ENCODE data around the gene COX15. TPM values are rescaled to one million over a fixed set of nuclear protein-coding genes. Genes with fewer than 3 reads are reported as not detected.

COX15 gene
- total RNA-seq (10 to 100 TPM; 11.8 to 18.4 (median 16.6) TPM), polyA plus RNA-seq (10 to 100 TPM in 1 of 2 donors, 1 to 10 TPM in 1; 5.8 to 13.5 TPM)

DNA sequence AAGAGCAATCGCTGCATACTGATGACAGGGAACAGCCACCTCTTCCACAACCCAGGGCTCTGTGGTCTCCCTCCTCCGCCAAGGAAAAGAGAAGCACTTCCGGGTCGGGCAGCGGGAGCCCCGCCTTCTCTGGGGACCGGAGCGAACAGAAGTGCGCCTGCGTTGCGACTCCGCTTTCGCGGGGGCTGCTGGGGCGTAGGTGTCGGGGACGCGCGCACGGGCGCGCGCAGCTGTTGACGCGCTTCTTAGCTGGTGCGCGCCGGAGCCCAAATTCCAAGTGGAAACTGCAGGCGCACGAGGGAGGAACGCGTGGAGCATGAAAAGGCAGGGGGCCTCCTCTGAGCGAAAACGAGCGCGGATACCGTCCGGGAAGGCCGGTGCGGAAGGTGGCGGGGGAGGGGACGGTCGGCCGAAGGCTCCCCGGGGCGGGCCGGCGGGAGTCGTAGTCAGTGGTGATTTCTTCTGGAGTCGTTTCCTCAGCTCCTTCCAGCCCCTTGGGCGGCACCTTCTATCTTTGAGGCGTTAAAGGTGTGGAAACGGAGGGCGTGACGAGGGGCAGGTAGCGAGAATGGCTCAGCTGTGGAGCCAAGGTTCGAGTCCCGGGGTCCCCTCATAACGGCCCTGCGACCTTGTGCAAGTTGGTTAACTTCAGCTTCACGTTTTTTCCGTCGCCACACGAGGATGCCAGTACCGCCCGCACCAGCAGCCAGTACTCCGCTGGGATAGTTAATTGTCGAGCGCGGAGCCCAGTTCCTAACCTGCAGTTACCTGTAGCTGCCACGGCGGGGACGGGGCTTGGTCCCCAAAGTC lies at the start of gene COX15, which contains the start of gene CUTC:
TSS of gene COX15 (minus strand) at position 95 of the 810 bp plus-strand sequence. CDS start at position 17, 78 bp downstream.
TSS of gene CUTC (plus strand) at position 202 of the 810 bp plus-strand sequence. CDS start at position 317, 115 bp downstream.
- peak; percentile 96 to 98 (median 97) for ATAC-seq
- intact Hi-C loops (cut with DNase I) = no loop called here
- H3K27ac ChIP-seq = peak within 1 kb of the TSS; percentile 85 to 96 (median 90)
- DNase-seq = peak; percentile 94 to 98 (median 96)
- H3K4me1 ChIP-seq = peaks cover 9 to 18% (median 12%) of the 10 kb centered on the region in 3 donors
- FAIRE-seq = peak; percentile 17
- peaks cover 0 to under 1% (median 0%) of the 10 kb centered on the region in 3 donors for H3K36me3 ChIP-seq
- no peaks in the 10 kb centered on the region for H3K9me3 ChIP-seq
- WGBS, 2 donors = 0% methylated on average over 66 to 73 of the region's 73 CpGs
- H3K27me3 ChIP-seq = no peaks in the 10 kb centered on the region
- TF ChIP-seq, protein P1, sequence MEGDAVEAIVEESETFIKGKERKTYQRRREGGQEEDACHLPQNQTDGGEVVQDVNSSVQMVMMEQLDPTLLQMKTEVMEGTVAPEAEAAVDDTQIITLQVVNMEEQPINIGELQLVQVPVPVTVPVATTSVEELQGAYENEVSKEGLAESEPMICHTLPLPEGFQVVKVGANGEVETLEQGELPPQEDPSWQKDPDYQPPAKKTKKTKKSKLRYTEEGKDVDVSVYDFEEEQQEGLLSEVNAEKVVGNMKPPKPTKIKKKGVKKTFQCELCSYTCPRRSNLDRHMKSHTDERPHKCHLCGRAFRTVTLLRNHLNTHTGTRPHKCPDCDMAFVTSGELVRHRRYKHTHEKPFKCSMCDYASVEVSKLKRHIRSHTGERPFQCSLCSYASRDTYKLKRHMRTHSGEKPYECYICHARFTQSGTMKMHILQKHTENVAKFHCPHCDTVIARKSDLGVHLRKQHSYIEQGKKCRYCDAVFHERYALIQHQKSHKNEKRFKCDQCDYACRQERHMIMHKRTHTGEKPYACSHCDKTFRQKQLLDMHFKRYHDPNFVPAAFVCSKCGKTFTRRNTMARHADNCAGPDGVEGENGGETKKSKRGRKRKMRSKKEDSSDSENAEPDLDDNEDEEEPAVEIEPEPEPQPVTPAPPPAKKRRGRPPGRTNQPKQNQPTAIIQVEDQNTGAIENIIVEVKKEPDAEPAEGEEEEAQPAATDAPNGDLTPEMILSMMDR (IDR thresholded peaks at IDR 0.05) = peak in 3 of 4 donors; percentile 8 to 42 (median 14)
- peak within 1 kb of the TSS; percentile 73 to 91 (median 80) for H3K4me3 ChIP-seq

DNA sequence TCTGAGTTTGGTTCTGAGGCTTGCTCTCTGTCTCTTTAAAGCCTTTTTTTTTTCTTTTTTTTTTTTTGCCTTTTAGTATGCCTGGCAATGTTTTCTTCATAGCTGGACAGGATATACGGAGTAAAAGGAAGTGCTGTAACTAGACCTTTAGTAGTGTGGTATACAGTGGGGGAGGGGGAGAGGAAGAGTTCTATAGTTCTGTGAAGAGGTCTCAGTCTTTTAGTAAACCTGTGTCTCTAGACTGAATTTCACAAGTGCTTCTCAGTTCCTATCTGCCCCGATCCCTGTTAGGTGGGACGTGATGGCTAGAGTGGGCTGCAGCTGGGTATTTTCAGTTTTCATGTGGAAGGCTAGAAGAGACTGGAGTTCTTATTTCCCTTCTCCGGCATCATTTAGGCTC lies 47.4 kb upstream of the COX15 start:
- peak in 2 of 4 donors; percentile 42 to 69 for ATAC-seq
- TF ChIP-seq, protein P1 (IDR thresholded peaks at IDR 0.05) = no peak
- Histone ChIP-seq H3K4me1 (no peaks in the 10 kb centered on the region), H3K27me3 (no peaks in the 10 kb centered on the region), H3K36me3 (peaks cover 0 to 2% (median 0%) of the 10 kb centered on the region in 3 donors), H3K4me3 (no peak overlapping the region), H3K27ac (no peak overlapping the region), H3K9me3 (no peaks in the 10 kb centered on the region)
- WGBS, 2 donors = 66 to 73% methylated on average over 4 of the region's 4 CpGs
- intact Hi-C loops (cut with DNase I) = no loop called here
- FAIRE-seq = no peak
- DNase-seq = no peak

DNA sequence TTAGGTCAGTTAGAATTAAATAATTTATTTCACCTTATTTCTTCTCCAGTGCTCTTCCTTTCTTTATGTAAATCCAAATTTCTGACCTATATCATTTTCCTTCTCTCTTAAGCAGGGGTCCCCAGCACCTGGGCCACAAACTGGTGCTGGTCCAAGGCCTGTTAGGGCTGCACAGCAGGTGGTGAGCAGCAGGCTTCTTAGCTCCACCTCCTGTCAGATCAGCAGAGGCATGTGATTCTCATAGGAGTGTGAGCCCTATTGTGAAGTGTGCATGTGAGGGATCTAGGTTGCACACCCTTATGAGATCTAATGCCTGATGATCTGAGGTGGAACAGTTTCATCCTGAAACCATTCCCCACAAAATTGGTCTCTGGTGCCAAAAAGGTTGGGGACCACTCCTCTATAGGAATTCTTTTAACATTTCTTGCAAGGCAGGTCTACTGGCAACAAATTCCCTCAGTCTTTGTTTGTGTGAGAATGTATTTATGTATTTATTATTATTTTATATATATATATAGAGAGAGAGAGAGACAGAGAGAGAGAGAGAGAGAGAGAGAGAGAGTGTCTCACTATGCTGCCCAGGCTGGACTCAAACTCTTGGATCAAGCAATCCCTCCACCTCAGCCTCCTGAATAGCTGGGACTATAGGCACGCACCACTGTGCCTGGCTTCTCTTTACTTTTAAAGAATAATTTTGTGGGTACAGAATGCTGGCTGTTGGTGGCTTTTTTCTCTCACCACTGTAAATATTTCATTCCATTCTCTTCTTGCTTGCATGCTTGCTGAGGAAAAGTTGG lies 46.2 kb upstream of the COX15 start:
- no peaks in the 10 kb centered on the region for H3K4me1 ChIP-seq
- DNase-seq (no peak), ATAC-seq (no peak), FAIRE-seq (no peak)
- no peak overlapping the region for H3K27ac ChIP-seq
- intact Hi-C loops (cut with DNase I) = no loop called here
- no peaks in the 10 kb centered on the region for H3K9me3 ChIP-seq
- WGBS, 2 donors = 86 to 91% methylated on average over 1 of the region's 1 CpG
- no peaks in the 10 kb centered on the region for H3K27me3 ChIP-seq
- H3K36me3 ChIP-seq = peaks cover 0 to 2% (median 0%) of the 10 kb centered on the region in 3 donors
- no peak overlapping the region for H3K4me3 ChIP-seq
- TF ChIP-seq, protein P1 (IDR thresholded peaks at IDR 0.05) = no peak

DNA sequence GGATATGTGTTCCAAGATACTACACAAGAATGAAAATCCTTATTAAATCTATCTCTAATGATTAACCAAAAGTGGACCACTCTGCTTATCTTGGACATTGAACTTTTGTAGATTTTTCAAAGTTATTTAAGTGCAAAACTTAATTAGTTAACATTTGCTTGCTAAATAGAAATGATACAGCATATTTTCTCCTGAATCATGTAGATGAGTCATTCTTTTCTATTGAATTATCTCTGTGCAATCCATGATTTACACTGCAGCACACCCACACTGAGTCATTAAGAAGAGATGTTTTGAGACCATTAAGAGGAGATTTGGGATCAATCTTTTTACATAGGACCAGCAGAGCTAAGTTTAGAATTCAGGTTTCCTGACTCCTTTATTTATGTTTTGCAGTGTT lies 43.9 kb upstream of the COX15 start:
- no peak for DNase-seq
- TF ChIP-seq, protein P1 (IDR thresholded peaks at IDR 0.05) = no peak
- no peak overlapping the region for H3K4me3 ChIP-seq
- no peak overlapping the region for H3K27ac ChIP-seq
- no peaks in the 10 kb centered on the region for H3K27me3 ChIP-seq
- ATAC-seq = peak in 3 of 4 donors; percentile 39 to 74 (median 46)
- intact Hi-C loops (cut with DNase I) = no loop called here
- H3K4me1 ChIP-seq = no peaks in the 10 kb centered on the region
- peaks cover 0 to 2% (median 1%) of the 10 kb centered on the region in 3 donors for H3K36me3 ChIP-seq
- H3K9me3 ChIP-seq = no peaks in the 10 kb centered on the region
- FAIRE-seq = peak; percentile 60
